Measurements from ENCODE around the gene SLC12A6.
"Not testable (repeated sequence)": the region's sequence is repeated elsewhere in the genome, so short reads cannot be mapped to it uniquely, and the experiment has no call there.

The SLC12A6 gene

DNA sequence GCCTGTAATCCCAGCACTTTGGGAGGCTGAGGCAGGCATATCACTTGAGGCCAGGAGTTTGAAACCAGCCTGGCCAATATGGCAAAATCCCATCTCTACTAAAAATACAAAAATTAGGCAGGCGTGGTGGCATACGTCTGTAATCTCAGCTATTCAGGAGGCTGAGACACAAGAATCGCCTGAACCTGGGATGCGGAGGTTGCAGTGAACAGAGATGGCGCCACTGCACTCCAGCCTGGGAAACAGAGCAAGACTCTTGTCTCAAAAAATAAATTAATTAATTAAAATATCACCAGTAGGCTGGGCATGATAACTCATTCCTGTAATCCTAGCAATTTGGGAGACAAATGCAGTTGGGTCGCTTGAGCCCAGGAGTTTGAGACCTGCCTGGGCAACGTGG lies 144.3 kb downstream of the SLC12A6 start:
- DNase-seq (ENCODE audit: low read depth in 2 of 2): not testable (repeated sequence)

DNA sequence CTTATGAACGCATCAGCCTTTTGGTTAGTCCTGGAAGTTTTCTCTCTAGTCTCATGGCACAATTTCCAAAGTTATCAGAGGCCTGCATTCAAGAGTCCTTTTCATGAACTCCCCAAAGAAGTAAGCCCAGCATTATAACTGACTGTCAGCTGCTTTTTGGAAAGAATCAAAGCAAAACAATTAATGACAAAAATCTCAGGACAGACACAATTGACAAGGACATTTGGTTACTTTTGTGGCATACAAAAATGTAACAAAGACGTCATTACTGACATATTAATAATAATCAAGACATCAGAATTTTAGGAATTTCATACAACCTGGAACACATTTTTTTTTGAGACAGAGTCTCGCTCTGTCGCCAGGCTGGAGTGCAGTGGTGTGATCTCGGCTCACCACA lies 148.9 kb downstream of the SLC12A6 start:
- no peak for DNase-seq (ENCODE audit: low read depth in 2 of 2)

DNA sequence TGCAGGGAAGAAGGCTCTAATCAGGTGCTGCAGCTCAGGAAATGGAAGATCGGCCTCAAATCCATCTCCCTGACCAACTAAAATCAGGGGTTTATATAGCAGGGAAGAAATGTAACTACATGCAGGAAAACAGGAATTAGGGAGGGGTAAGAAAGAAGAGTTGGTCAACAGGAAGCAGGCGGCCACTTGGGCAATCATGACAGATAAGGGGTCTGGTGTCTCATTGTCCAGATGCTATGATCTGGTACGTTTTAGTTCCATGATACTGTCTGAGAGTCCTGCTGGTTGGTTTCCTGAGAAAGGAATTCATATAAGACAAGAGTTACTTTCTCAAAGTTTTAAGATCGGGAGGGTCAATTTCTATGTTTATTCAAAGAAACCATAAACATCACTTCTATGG lies 151.9 kb downstream of the SLC12A6 start:
- no peak for DNase-seq (ENCODE audit: low read depth in 2 of 2)

GRCh38 chr15:34182942-34183341 lies 154.6 kb downstream of the SLC12A6 start:
- no peak for DNase-seq (ENCODE audit: low read depth in 2 of 2)

Data from activated CD8-positive, alpha-beta memory T cell treated with anti-CD3 and anti-CD28 coated beads for 4 hours (primary cell).